Measurements from ENCODE around the gene IFT81.
A peak's percentile ranks its signal among the peaks of the same experiment; 100 is the strongest.
"Not testable (repeated sequence)": the region's sequence is repeated elsewhere in the genome, so short reads cannot be mapped to it uniquely, and the experiment has no call there.

Gene IFT81, protein sequence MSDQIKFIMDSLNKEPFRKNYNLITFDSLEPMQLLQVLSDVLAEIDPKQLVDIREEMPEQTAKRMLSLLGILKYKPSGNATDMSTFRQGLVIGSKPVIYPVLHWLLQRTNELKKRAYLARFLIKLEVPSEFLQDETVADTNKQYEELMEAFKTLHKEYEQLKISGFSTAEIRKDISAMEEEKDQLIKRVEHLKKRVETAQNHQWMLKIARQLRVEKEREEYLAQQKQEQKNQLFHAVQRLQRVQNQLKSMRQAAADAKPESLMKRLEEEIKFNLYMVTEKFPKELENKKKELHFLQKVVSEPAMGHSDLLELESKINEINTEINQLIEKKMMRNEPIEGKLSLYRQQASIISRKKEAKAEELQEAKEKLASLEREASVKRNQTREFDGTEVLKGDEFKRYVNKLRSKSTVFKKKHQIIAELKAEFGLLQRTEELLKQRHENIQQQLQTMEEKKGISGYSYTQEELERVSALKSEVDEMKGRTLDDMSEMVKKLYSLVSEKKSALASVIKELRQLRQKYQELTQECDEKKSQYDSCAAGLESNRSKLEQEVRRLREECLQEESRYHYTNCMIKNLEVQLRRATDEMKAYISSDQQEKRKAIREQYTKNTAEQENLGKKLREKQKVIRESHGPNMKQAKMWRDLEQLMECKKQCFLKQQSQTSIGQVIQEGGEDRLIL

DNA sequence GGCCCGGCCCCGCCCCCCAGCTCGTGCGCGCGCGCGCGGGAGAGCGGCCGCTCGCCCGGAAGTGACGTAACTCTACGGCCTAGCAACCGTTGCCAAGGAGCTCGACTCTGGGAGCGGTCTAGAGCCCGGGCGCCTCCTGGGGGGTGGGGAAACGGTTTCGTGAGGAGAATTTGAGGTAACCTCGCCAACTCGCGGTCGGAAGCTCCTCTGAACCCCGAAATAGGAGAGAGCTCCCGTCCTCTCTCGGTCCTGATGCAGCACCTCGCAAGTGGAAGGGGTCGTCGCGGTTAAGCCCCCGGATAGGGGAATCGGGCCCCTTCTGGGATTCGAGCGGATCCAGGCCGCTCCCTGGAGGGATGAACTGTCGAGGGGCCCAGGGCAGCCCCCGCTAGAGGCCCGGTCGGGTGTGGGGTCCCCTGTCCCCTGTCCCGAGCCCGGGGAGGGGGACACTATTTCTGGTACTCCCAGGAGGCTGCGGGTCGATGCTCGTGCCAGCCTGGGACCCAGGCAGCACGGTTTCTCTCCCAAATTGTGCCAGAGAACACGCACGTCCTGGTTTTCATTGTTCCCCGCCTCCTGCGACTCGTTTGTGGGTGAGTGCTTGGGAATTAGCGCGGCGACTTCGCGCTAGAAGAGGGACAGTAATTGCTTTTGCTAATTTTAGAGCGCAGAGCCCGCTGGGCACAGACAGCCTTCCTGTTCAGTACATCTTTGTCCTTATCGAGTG is at the start of gene IFT81:
IFT81 (plus strand) TSS at position 89 of the 727 bp plus-strand sequence. CDS start 3,024 bp downstream, outside the sequence.
- peak; percentile 99 for DNase-seq

DNA sequence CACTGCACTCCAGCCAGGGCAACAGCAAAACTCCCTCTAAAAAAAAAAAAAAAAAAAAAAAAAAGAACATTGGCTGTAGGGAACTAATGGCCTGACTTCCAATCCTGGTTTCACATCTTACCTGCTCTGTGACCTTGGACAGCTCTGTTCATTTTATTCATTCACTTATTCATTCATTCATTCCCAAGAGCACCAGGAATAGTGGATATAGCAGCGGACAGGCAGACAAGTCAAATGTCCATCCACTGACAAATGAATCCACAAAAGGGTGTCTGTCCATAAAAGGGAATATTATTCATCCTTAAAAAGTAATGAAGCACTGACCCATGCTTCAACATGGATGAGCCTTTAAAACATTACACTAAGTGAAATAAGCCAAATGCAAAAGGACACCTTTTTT is 48.3 kb upstream of the IFT81 start:
- no peak for DNase-seq

DNA sequence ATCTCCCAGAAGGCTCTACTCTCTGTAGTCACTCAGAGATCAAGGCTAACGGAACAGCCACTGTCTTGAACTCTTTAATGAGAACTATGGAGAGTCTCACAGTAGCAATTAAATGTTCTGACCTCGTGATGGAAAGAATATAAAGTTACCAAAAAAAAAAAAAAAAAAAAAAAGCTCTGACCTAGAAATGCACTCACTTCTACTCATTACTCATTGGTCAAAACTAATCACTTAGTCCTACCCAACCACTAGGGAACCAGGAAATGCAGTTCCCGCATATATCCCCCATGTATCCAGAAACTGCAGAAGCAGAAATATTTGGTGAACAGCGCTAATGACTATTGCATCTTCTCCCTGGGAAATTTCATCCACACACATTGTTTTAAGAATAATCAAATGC is 46.4 kb upstream of the IFT81 start:
- no peak for DNase-seq

DNA sequence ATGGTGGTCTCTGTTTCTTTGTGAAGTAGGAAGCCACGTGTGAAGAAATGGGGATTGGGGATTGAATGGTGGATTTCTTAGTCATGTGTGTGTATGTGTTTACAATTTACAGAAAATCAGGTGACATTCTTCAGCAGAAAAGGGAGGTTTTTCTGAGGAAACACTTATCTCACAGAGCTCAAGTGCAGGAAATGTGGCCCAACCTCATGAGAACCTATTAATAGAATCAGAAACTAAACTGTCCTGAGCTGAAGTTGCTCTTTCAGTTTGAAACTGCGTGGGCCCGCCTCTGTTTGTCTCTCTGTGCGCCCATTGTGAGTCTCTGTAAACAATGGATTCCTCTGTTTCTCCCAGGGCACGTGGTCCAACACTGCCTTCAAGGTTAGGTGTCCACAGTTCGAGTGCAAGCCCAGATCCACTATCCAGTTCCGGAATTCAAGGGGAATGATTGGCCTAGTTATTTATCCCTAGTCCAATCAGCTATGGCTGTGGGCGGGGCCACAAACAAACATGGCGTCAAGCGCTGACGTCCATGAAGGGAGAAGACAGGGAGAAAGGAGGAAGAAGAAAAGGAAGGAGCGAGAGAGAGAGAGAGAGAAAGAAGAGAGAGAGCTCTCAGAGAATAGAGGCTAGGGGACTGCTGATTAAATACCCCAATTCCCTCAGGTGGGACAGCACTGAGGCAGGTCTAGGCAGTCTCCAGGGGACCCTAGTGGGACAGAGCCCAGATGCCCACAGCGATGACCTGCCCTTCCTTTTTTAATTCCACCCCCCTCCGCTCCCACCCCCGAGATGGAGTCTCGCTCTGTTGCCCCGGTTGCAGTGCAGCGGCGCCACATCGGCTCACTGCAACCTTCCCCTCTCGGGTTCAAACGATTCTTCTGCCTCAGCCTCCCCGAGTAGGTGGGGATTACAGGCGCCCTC is 44.4 kb upstream of the IFT81 start:
- DNase-seq = peak; percentile 81

DNA sequence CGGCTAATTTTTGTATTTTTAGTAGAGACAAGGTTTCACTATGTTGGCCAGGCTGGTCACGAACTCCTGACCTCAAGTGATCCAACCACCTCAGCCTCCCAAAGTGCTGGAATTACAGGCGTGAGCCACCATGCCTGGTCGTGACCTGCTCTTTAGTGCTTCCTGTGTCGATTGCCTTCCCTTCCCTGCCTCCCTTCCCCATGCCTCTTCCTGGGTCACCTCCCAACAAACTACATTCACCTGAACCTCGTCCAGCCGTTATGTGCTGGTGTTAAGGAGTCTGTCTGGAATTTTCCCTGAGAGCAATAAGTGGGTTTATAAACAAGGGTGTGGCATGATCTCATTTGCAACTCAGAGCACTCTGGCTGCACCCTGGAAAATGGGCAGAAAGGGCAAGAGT is 43.7 kb upstream of the IFT81 start:
- DNase-seq = no peak

DNA sequence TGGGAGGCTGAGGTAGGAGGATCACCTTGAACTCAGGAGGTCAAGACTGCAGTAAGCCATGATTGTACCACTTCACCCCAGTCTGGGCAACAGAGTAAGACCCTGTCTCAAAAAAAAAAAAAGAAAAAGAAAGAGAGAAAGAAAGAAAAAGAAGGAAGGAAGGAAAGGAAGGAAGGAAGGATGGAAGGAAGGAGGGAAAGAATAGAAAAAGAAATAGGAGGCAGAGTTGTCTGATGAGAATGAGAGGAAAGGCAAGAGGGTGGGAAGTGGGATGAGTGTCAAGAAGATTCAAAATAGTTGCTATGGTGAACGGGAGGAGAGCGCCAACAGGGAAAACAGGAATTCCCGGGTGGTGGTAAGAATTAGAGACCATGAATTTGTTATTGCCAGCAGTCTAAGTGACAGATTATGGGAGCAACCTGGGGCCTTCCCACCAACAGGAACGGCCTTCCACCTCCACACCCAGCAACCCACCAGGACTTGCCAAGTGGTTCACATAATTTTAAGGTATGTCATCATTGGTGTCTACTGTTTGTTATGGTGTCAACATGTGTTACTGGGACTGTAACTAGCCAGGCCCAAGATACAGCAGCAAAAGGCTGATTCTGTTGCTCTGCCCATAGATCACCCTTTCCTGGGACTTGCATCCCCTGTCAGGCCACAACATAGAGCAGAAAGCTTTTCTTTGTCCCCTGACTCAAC is 39.7 kb upstream of the IFT81 start:
- DNase-seq = no peak

DNA sequence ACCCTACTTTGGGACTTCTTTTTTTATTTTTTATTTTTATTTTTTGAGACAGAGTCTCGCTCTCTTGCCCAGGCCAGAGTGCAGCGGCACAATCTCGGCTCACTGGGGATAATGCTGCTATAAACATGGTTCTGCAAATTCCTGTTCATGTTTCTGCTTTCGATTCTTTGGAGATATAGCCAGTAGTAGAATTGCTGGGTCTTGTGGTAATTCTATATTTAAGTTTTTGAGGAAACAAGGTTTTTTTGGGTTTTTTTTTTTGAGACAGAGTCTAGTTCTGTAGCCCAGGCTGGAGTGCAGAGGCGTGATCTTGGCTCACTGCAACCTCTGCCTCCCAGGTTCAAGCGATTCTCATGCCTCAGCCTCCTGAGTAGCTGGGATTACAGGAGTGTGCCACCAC is 35.9 kb upstream of the IFT81 start:
- not testable (repeated sequence) for DNase-seq

DNA sequence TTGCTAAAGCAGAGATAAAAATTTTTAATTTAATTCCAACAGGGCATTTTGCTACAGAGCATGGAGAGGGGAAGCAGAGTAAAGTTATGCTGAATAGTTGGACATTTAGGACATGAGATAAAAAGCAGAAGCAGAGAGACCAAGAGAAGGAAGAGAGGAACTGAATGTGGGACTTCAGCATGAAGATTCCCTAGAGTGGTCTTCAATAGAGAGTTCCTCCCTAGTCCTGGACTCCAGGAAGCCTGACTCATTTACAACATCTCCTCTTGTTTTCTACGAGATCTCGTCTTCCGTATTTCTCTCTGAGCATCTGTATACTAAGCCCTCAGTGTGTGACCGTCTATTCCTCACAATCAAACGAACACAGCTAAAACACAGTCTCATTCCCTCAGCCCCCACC is 35.2 kb upstream of the IFT81 start:
- DNase-seq = no peak

DNA sequence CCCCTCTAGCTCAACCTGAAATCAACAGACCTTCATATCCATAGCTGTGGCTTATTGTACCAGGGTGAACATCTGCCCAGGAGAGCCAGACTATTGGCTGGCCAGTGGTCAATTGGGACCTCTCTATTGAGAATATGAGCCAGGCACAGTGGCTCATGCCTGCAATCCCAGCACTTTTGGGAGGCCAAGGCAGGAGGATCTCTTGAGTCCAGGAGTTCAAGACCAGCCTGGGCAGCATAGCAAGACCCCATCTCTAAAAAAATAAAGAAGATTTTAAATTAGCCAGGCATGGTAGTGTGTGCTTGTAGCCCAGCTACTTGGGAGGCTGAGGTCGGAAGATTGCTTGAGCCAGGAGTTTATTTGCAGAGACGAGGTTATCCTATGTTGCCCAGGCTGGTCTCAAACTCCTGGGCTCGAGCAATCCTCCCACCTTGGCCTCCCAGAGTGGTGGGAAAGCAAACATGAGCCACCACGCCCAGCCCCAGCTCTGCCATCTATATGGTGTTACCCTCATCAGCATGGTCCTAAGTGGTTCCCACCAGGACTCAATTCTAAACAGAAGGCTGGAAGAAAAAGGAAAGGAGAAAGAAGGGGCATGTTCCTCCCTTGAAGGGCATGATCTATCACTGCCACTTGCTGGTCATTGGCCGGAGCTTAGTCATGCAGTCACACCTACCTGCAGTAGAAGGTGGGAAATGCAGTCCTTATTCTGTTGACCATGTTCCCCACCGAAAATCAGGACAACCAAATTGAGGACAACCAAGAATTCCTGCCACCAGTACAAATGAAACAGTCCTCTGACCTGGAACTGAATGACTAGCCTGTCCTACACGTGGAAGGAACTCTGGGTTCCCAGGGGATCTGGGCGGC is 33.7 kb upstream of the IFT81 start:
- no peak for DNase-seq

DNA sequence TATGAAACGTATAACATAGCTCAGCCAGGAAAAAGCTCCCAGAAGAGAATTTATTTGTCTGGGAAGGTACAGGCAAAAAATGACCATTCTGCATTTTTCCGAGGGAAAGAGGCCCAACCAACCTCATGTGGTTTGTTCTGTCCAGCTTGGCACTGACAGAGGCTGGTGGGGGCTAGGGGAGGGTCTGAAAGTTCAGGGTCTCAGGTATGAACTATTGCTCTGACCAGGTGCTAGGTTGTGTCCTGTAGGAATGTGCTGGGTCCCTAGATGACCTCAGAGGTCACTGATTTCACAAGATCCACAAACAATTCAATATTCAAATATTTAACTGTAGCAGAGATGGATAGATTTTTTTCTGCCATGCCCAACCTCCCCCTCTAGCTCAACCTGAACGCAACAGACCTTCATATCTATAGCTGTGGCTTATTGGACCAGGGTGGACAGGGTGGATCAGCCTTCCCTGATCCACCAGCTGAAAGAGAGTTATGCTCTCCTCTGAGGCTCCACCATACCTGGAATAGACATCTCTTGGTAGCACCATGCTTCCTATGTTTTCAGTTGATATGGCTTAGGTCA is 32.9 kb upstream of the IFT81 start:
- no peak for DNase-seq

DNA sequence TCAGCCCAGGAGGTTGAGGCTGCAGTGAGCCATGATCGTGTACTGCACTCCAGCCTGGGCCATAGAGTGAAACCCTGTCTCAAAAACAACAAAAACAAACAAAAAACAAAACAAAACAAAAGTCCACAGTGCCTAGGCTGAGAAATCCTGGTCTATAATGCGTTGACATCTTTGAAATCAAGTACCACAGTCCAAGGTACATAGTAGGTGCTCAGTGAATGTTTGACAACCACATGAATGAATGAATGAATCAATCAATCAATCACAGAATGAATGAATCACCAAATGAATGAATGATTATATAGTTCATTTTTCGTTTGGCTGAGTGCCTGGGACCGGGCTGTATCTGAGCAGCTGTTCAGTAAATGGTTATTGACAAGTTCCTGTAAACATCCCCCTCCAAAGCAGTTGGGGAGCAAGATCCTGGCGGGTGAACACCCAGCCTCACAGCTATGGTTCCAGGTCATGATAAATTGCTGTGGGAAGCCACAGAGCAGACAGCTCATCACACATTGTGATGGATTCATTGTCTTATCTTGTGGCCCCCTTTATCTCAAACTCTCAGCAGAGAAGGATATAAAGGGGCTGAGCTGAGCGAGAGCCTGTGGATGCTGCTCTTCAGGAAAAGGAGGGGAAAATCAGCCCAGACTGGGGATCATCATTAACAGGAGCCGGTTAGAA is 30.4 kb upstream of the IFT81 start:
- no peak for DNase-seq

DNA sequence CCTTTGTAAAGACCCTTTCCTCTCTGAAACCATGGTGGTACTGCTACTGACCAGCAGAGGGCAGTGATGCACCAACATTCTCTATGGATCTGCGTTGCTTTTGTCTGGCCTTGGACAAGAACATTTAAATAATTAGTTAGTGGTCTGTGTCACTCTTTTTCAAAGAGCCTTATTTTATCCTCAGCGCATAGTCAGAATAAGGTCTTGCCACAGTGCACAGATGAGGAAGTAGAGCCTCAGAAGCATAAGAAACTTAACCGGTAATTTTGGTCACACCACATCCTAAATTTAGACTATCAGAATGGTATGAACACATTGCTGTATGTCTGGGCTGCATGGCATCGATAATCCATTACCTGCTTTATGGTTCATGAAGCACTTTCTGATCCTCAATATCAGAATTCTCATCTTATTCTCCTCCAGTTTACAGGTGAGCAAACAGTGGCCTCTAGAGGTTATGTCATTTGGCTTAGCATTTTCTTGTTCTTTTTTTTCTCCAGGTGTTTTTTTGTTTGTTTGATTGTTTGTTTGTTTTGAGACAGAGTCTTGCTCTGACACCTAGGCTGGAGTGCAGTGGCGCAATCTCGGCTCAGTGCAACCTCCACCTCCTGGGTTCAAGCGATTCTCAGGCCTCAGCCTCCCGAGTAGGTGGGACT is 23.7 kb upstream of the IFT81 start:
- peak; percentile 73 for DNase-seq

DNA sequence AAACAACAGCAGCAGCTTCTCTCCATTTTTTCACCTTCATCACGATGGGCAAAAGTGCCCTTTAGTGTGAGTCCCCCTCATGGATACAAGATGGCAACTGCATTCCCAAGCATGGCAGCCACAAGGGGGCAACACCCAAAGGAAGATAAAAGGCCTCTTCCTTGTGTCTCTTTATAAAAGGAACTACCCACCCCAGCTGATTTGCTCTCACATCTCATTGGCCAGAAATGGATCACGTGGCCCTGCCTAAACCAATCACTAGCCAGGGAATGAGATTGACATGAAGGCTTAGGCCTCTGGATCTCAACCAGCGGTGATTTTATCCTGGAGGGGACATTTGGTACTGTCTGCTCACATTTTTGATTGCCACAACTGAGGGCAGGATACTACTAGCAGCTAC is 21.9 kb upstream of the IFT81 start:
- peak; percentile 61 for DNase-seq

DNA sequence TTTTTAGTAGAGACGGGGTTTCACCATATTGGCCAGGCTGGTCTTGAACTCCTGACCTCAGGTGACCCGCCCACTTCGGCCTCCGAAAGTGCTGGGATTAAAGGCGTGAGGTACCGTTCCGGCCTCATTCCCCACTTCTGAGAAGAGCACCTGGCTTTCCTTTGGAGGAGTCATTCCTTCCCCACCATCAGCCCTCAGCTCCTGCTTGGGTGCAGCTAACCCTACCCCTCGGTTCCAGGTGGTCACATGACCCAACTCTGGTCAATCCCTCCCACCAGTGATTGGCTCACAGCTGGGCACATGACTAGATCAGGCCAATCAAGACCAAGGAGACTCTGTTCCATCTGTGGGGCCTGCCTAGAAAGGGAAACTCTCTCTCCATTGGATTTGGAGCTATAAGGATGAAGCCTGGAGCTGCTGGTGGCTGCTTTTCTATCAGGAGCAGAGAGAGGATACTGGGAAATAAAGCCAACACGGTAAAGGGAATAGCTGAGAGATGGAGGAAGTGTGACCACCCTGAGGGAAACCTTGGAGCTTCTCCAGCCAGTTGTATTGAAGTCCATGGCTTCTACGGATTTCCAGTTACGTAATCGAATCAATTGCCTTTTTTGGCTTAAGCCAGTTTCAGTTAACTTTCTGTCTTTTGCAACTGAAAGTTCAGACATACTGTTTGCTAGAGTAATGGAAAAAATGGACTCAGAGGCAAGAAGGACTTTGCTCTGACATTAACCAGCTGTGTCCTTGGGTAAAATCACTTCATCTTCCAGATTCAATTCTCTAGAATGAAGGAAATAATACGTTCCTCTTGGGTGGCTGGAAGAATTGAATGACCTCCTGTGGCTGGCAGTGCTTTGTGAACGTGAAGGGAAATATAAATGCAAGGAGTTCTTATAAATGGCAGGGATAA is 19.7 kb upstream of the IFT81 start:
- no peak for DNase-seq

DNA sequence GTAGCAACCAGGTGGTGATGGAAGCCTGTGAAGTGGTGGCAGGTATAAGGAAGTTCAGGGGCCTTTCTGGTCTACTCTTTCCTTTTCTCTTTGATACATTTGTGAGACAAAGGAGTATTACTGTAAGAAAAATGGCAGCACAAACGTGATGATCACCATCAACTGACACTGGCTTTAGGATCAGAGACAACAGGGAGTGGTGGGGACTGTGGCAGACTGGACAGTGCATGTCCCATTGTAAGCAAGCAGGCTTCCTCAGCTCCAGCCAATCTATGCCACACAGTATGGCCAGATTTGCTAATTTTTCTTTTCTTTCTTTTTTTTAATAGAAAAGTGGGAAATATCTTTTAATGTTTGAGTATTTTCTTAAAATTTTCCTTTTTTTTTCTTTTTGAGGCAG is 19.0 kb upstream of the IFT81 start:
- DNase-seq = no peak

DNA sequence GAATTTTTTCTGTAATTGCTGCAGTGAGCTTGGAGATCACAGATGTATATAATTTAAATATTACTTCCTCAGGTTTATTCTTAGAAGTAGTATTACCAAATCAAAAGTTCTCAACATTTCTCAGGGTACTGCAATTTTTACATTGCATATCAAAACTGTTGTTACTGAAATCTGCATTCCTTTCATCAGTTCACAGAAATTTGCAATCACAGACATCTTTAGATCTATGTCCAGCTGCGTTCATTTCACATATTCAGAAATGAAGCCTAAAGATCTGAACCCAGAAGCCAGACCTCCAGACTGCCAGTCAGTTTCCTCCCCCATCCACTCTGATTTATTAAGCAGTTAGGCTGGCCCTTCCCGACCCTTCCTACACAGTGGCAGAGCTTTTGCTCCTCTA is 18.2 kb upstream of the IFT81 start:
- no peak for DNase-seq

DNA sequence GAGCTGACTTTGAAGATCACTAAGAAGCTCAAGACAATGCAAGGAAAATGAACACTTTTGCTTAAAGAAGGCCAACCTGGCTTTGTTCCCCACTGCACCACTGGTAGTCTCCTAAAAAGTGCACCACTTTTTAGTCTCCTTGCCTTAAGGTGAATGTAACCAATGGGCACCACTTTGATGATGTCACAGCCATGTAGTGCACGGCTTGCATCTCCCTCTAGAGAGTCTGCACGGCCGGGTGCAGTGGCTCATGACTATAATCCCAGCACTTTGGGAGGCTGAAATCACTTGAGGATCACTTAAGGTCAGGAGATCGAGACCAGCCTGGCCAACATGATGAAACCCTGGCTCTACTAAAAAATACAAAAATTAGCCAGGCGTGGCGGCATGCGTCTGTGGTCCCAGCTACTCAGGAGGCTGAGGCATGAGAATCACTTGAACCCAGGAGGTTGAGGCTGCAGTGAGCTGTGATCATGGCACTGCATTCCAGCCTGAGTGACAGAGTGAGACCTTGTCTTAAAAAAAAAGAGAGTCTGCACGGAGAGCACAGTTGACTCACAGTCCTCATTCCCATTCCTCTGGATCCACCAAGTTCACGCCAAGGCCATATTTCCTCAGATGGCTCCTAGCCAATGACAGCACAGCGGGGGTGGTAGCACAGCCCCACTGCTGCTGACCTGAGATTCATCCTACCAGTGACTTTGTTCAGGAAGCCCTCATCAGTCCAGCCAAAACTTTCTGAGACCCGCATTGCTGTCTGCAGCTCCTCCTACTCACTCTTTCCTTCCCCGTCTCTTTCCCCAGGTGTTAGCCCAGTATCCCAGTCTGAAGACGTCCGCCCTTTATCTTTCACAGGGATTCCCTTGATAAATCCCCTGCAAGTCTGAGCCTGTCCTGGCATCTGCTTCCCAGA is 16.5 kb upstream of the IFT81 start:
- no peak for DNase-seq

Measured in activated CD8-positive, alpha-beta memory T cell treated with anti-CD3 and anti-CD28 coated beads, Interleukin-2, amount 50 U/mL, for 48 hours (primary cell).